AG04450 (cell line): ENCODE measurements around the gene RASL11B. TPM values are rescaled to one million over a fixed set of nuclear protein-coding genes. Genes with fewer than 3 reads are reported as not detected.

ENCODE experiments used
- polyA plus RNA-seq: library from polyadenylated mRNA; depleted of rRNA; stranded (reverse); fragments of >200 nt; gene quantifications from 2 replicates; pipeline ENCODE4 v1.2.3, GENCODE V29; 2011; rRNA removed

RASL11B gene
- polyA plus RNA-seq, 1 experiment, result 4.3 TPM

Other genes with a start within 250 kb of the RASL11B start
- 66.6 and 69.1 TPM in 2 replicates for gene USP46, start 203.0 kb upstream of the RASL11B start, polyA plus RNA-seq
- gene ERVMER34-1, start 110.9 kb upstream of the RASL11B start, polyA plus RNA-seq, result 0.20 and 0.26 TPM in 2 replicates